ENCODE results near the gene AKIP1. TPM values are rescaled to one million over a fixed set of nuclear protein-coding genes. Genes with fewer than 3 reads are reported as not detected.
"Not testable (repeated sequence)": the region's sequence is repeated elsewhere in the genome, so short reads cannot be mapped to it uniquely, and the experiment has no call there.

Gene AKIP1
- total RNA-seq, 1 donor, result 32.7 TPM

GRCh38 chr11:8928981-8929615 is 18.1 kb downstream of the AKIP1 start:
- no peak overlapping the region for H3K4me3 ChIP-seq (ENCODE audit: low read depth, low read length)
- DNase-seq (ENCODE audit: low read depth), result no peak
- TF ChIP-seq CTCF (IDR thresholded peaks at IDR 0.05; ENCODE audit: insufficient read depth, low read length), result no peak

GRCh38 chr11:8930456-8931175 is 19.6 kb downstream of the AKIP1 start:
- DNase-seq (ENCODE audit: low read depth), result no peak
- no peak overlapping the region for H3K4me3 ChIP-seq (ENCODE audit: low read depth, low read length)
- TF ChIP-seq CTCF (IDR thresholded peaks at IDR 0.05; ENCODE audit: insufficient read depth, low read length), result no peak

- no peak within 1 kb of the TSS for H3K4me3 ChIP-seq (ENCODE audit: low read depth, low read length)
- TF ChIP-seq CTCF (IDR thresholded peaks at IDR 0.05; ENCODE audit: insufficient read depth, low read length), result no peak
- no peak for DNase-seq (ENCODE audit: low read depth)
These were observed 21.7 kb downstream of the AKIP1 start, which contains the start of gene C11orf16 for GRCh38 chr11:8932564-8933180. C11orf16 (minus strand) TSS chr11:8932947; CDS start chr11:8932308, 639 bp downstream.

GRCh38 chr11:8933931-8934330 is 22.9 kb downstream of the AKIP1 start:
- peak; percentile 16 for TF ChIP-seq CTCF (IDR thresholded peaks at IDR 0.05; ENCODE audit: insufficient read depth, low read length)
- H3K4me3 ChIP-seq (ENCODE audit: low read depth, low read length), result no peak overlapping the region
- no peak for DNase-seq (ENCODE audit: low read depth)

GRCh38 chr11:8934742-8935488 is 23.9 kb downstream of the AKIP1 start:
- H3K4me3 ChIP-seq (ENCODE audit: low read depth, low read length), result no peak overlapping the region
- no peak for TF ChIP-seq CTCF (IDR thresholded peaks at IDR 0.05; ENCODE audit: insufficient read depth, low read length)
- DNase-seq (ENCODE audit: low read depth), result peak; percentile 86

- DNase-seq (ENCODE audit: low read depth); H3K4me3 ChIP-seq (ENCODE audit: low read depth, low read length): not testable (repeated sequence)
These were observed 24.8 kb downstream of the AKIP1 start for GRCh38 chr11:8935789-8936188.

GRCh38 chr11:8937159-8937558 is 26.2 kb downstream of the AKIP1 start:
- no peak for DNase-seq (ENCODE audit: low read depth)
- no peak overlapping the region for H3K4me3 ChIP-seq (ENCODE audit: low read depth, low read length)
- TF ChIP-seq CTCF (IDR thresholded peaks at IDR 0.05; ENCODE audit: insufficient read depth, low read length), result no peak
